Vagina (tissue), 2 donors: ENCODE results near the gene EXO1.

Source experiments
- CTCF ChIP-seq, 3 experiments: fragments of 450-650 bp in 2 of 3; fragments of 200-600 bp in 1 of 3; sonication (generic) in 1 of 3; IDR thresholded peaks; one replicate each; pipeline ENCODE4 v1.5.1; 2017 to 2019; ENCODE audit warnings: antibody characterized with exemption in 3 of 3, mild to moderate bottlenecking in 2 of 3, moderate library complexity in 2 of 3
- POLR2A ChIP-seq, 2 donors: fragments of 450-650 bp; IDR thresholded peaks; one replicate each; pipeline ENCODE4 v1.6.1; 2017; ENCODE audit warnings: antibody characterized with exemption in 2 of 2, mild to moderate bottlenecking in 2 of 2, moderate library complexity in 2 of 2

- no peak for TF ChIP-seq POLR2A (IDR thresholded peaks at IDR 0.05)
- no peak for TF ChIP-seq CTCF (IDR thresholded peaks at IDR 0.05)
These were observed 84.8 kb downstream of the EXO1 start for GRCh38 chr1:241932845-241933244.
